CD4-positive, alpha-beta T cell treated with Interleukin-10 for 1 hour (primary cell): ENCODE results near the gene NKPD1.

Source experiments
- DNase-seq: peaks from one replicate; pipeline ENCODE4 v3.0.0-alpha.2; 2020

NKPD1 gene

DNA sequence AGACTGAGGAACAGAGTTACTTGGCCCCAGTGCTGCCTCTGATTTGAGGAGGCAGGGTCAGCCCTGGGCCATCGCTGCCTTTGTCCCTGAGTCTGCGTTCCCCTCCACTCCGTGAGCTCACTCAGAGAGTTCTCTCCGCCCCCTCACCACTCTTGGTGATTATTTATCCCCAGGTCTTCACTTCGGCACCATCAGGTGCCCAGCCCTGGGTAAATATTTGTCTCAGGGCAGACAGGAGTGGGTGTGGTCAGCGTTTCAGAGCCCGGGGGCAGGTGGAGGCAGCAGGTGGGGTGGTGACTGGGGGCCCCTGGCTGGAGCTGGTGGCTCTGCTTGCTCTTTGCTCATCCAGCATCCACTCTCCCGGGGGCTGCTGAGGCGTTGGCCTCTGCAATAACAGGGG, 47.2 kb downstream of the NKPD1 start:
- DNase-seq, result no peak

DNA sequence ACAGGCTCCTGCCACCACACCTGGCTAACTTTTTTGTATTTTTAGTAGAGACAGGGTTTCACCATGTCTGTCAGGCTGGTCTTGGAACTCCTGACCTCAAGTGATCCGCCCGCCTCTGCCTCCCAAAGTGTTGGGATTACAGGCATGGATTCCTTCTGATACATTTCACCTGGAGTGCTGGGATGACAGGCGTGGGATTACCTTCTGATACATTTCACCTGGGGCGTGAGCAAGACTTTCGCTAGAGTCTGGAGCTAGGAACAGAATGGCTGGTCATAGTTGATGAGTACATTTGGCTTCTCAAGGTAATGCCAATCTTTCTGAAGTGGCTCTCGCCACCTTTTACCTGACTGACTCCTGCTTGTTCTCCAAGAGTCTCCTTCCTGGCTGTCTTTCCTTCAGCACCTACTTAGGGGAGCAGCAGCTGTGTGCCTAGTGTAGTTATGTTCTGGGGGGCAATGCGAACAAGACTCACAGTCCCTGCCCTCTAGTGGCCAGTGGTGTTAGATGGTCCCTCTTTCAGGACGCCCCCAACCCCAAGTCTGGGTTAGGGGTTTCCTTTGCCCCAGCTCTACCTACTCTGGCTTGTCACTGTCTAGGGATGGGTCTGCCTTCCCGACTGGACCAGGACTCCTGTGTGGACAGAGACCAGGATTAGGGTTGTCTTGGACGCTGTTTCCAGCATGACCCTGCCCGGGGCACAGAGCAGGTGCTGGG, 48.5 kb downstream of the NKPD1 start:
- no peak for DNase-seq
